ENCODE data around the gene ANKRD52. TPM values are rescaled to one million over a fixed set of nuclear protein-coding genes. Genes with fewer than 3 reads are reported as not detected.

The ANKRD52 gene
- total RNA-seq, 2 donors from 2014 or later, result 46.7 to 50.7 TPM

- Mint-ChIP-seq H3K4me3 (peak overlapping the region; percentile 97 to 100), H3K4me1 (ENCODE audit: low read depth) (peaks cover 52% of the 10 kb centered on the region), H3K9me3 (no peaks in the 10 kb centered on the region), H3K27me3 (ENCODE audit: low read depth) (no peaks in the 10 kb centered on the region), H3K27ac (peak overlapping the region; percentile 100), H3K36me3 (ENCODE audit: insufficient read depth in 2 of 2) (peaks cover 15 to 25% of the 10 kb centered on the region in 2 donors)
- ATAC-seq (replicated peaks in 1 of 2) (peak; percentile 48 to 56), DNase-seq (peak; percentile 82 to 88)
Measured at GRCh38 chr12:56189918-56190694, 68.1 kb downstream of the ANKRD52 start.

GRCh38 chr12:56189099-56189917, 68.9 kb downstream of the ANKRD52 start, which contains the start of gene SMARCC2:
TSS of gene SMARCC2 (minus strand) at chr12:56189483. CDS start at chr12:56189461, 22 bp downstream.
- no peaks in the 10 kb centered on the region for H3K9me3 Mint-ChIP-seq
- H3K36me3 Mint-ChIP-seq (ENCODE audit: insufficient read depth in 2 of 2), result peaks cover 20 to 32% of the 10 kb centered on the region in 2 donors
- H3K4me3 Mint-ChIP-seq, result peak within 1 kb of the TSS; percentile 97 to 100
- H3K27ac Mint-ChIP-seq, result peak within 1 kb of the TSS; percentile 100
- peak; percentile 92 for DNase-seq
- ATAC-seq (replicated peaks in 1 of 2), result peak; percentile 90 to 91
- no peaks in the 10 kb centered on the region for H3K27me3 Mint-ChIP-seq (ENCODE audit: low read depth)
- H3K4me1 Mint-ChIP-seq (ENCODE audit: low read depth), result peaks cover 52% of the 10 kb centered on the region

- Mint-ChIP-seq H3K4me1 (ENCODE audit: low read depth) (peaks cover 52% of the 10 kb centered on the region), H3K27me3 (ENCODE audit: low read depth) (no peaks in the 10 kb centered on the region), H3K36me3 (ENCODE audit: insufficient read depth in 2 of 2) (peaks cover 20 to 35% of the 10 kb centered on the region in 2 donors), H3K4me3 (peak overlapping the region; percentile 88 to 92), H3K9me3 (no peaks in the 10 kb centered on the region), H3K27ac (peak overlapping the region; percentile 80)
- ATAC-seq (replicated peaks in 1 of 2), result peak in 1 of 2 donors; percentile 1
- peak in 1 of 2 donors; percentile 19 for DNase-seq
Measured at GRCh38 chr12:56188778-56189098, 69.4 kb downstream of the ANKRD52 start.

GRCh38 chr12:56188131-56188777, 69.9 kb downstream of the ANKRD52 start:
- Mint-ChIP-seq H3K9me3 (no peaks in the 10 kb centered on the region), H3K27me3 (ENCODE audit: low read depth) (no peaks in the 10 kb centered on the region)
- DNase-seq, result no peak

More at GRCh38 chr12:56188131-56188777, 69.9 kb downstream of the ANKRD52 start:
- Mint-ChIP-seq H3K4me3 (peak overlapping the region; percentile 88 to 92), H3K4me1 (ENCODE audit: low read depth) (peaks cover 48% of the 10 kb centered on the region), H3K36me3 (ENCODE audit: insufficient read depth in 2 of 2) (peaks cover 20 to 35% of the 10 kb centered on the region in 2 donors), H3K27ac (peak overlapping the region; percentile 80)
- no peak for ATAC-seq (replicated peaks in 1 of 2)

Other genes starting within 250 kb of the ANKRD52 start
- gene IKZF4, start 237.3 kb downstream of the ANKRD52 start, total RNA-seq, result 10 to 100 TPM; 22.8 to 25.0 TPM
- gene RPS26, start 216.5 kb downstream of the ANKRD52 start, total RNA-seq, result 10 to 100 TPM; 23.0 to 28.9 TPM
- gene ERBB3, start 178.2 kb downstream of the ANKRD52 start, total RNA-seq, result 1 to 10 TPM; 1.4 to 1.9 TPM
- 100 to 1,000 TPM; 226 to 265 TPM for gene PA2G4, start 153.8 kb downstream of the ANKRD52 start, total RNA-seq
- 1,000 to 10,000 TPM; 5,172 to 5,269 TPM for gene RPL41, start 141.8 kb downstream of the ANKRD52 start, total RNA-seq
- gene ZC3H10, start 140.1 kb downstream of the ANKRD52 start, total RNA-seq, result 10 to 100 TPM in 1 of 2 donors, 1 to 10 TPM in 1; 7.4 to 11.8 TPM
- 10 to 100 TPM; 74.6 to 84.6 TPM for gene ESYT1, start 130.1 kb downstream of the ANKRD52 start, total RNA-seq
- 100 to 1,000 TPM in 1 of 2 donors, 10 to 100 TPM in 1; 96.3 to 111 TPM for gene MYL6B, start 105.8 kb downstream of the ANKRD52 start, total RNA-seq
- gene MYL6, start 100.0 kb downstream of the ANKRD52 start, total RNA-seq, result 100 to 1,000 TPM; 391 to 492 TPM
- gene SMARCC2, start 68.9 kb downstream of the ANKRD52 start, total RNA-seq, result 100 to 1,000 TPM in 1 of 2 donors, 10 to 100 TPM in 1; 99.7 to 104 TPM
- gene RNF41, start 36.5 kb downstream of the ANKRD52 start, total RNA-seq, result 10 to 100 TPM; 35.4 to 40.2 TPM
- 10 to 100 TPM; 61.8 to 72.7 TPM for gene NABP2, start 34.0 kb downstream of the ANKRD52 start, total RNA-seq
- 1 to 10 TPM in 1 of 2 donors, under 1 TPM in 1; 0.44 to 1.1 TPM for gene SLC39A5, start 28.3 kb downstream of the ANKRD52 start, total RNA-seq
- 1 to 10 TPM; 5.9 to 7.3 TPM for gene COQ10A, start 8.6 kb upstream of the ANKRD52 start, total RNA-seq
- gene CS, start 41.9 kb upstream of the ANKRD52 start, total RNA-seq, result 100 to 1,000 TPM; 261 to 319 TPM
- gene CNPY2, start 57.6 kb upstream of the ANKRD52 start, total RNA-seq, result 100 to 1,000 TPM in 1 of 2 donors, 10 to 100 TPM in 1; 97.8 to 117 TPM
- gene PAN2, start 75.6 kb upstream of the ANKRD52 start, total RNA-seq, result 100 to 1,000 TPM; 112 to 139 TPM
- 100 to 1,000 TPM in 1 of 2 donors, 10 to 100 TPM in 1; 79.5 to 138 TPM for gene IL23A, start 80.5 kb upstream of the ANKRD52 start, total RNA-seq
- 100 to 1,000 TPM; 121 to 142 TPM for gene STAT2, start 101.7 kb upstream of the ANKRD52 start, total RNA-seq
- under 1 TPM in 1 of 2 donors, not detected in 1; 0.28 TPM for gene APOF, start 104.5 kb upstream of the ANKRD52 start, total RNA-seq
- 10 to 100 TPM; 44.1 to 61.6 TPM for gene TIMELESS, start 191.0 kb upstream of the ANKRD52 start, total RNA-seq
- gene MIP, start 196.3 kb upstream of the ANKRD52 start, total RNA-seq, result not detected
- gene SPRYD4, start 210.2 kb upstream of the ANKRD52 start, total RNA-seq, result 1 to 10 TPM; 3.8 to 4.4 TPM
- gene GLS2, start 229.8 kb upstream of the ANKRD52 start, total RNA-seq, result 1 to 10 TPM; 4.3 to 7.2 TPM